NCI-H446 treated with DMSO at 0.1 percent for 48 hours (cell line): ENCODE measurements around the gene LEF1.

Source experiments
- DNase-seq: peaks from one replicate; lab custom pipeline; 2025; lab: John Stamatoyannopoulos, UW

The LEF1 gene

DNA sequence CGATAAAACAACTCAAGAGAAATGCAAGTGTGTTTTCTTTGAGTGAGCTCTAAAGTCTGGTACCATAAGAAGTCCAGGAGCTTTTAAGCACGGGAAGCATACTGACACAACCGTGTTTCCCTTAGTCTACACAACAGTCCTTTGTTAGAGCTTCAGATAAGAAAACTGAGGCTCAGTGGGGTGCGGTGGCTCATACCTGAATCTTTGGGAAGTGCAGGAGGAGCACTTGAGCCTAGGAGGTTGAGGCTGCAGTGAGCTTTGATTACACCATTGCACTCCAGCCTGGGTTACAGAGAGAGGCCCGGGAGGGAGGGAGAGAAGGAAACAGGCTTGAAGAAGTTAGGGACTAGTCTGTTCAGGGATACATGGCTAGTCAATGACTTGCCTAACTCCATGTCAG, 21.9 kb downstream of the LEF1 start:
- DNase-seq: no peak

- DNase-seq: no peak
Measured at GRCh38 chr4:108146336-108146735, 22.4 kb downstream of the LEF1 start.

DNA sequence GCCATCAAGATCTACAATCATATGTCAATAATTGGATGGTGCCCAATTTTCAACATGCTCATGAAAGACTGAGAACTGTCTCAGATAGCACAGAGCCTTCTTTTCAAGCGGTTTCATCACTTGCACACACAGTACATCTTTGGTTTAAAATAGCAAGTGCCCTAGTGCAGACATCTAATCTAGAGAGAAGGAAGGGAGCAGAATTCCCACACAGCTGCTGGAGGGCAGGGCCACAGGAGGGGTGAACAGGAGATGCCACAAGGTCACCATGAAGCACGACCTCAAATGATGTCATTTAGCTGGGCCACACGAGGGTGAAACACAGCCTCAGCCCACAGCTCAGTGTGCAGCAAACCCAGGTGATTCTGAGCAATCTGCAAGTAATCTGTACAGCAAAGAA, 24.3 kb downstream of the LEF1 start:
- DNase-seq: no peak

- DNase-seq: no peak
Measured at GRCh38 chr4:108143515-108143914, 25.2 kb downstream of the LEF1 start.

DNA sequence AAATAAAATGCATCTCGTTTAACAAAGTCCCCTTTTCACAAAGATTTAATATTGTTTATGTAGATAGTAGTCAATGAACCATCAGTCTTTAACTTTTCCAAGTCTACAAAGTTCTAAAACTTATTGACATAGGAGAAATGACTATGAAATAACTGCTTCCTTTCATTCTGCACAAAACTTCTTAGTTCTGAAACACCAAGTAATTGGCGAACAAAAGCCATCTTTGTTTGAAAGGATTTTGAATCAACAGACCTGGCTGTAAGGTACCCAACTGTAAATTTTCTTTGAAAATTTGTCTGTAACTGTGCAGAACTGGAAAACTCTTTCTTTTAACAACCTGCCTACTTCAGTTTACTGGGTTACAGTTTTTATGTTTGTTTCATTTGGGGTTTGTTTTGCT, 25.9 kb downstream of the LEF1 start:
- no peak for DNase-seq

DNA sequence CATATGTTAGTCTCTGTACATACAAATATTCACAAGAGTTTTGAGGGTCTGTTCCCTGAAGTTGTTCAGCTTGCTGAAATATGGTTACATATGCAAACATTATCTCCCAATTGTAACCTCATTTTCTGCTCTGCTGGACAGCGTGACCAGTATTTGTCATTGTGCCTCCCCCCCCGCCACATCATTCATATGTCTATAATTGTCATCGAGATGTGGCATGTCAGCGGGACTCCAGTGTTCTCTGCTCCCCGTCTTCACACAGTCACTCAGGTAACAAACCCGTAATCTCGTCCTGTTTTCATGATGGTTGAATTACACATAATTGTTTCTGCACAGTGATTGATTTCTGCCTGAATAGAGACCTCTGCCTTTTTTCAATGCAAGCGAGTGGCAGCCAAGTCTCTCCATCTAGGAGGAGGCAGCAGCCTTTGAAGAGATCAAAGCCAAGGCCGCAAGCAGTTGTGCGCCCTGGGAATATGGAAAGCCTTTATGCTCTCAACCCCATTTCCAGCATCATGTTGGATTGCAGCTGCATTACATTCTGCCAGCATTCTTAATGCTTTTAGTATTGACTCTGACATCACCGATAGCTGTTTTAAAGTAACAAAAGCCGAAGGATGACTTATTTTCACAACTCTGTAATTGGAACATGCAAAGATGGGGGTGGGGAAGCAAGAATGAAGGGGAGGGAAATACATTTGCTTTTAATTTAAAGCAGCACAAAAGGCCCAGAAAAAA, 27.4 kb downstream of the LEF1 start:
- DNase-seq: no peak

GRCh38 chr4:108140328-108140727, 28.4 kb downstream of the LEF1 start:
- DNase-seq: no peak

GRCh38 chr4:108139089-108139488, 29.6 kb downstream of the LEF1 start:
- no peak for DNase-seq

- DNase-seq: no peak
Measured at GRCh38 chr4:108135549-108136209, 33.1 kb downstream of the LEF1 start.

GRCh38 chr4:108130955-108131354, 37.8 kb downstream of the LEF1 start:
- DNase-seq: no peak

DNA sequence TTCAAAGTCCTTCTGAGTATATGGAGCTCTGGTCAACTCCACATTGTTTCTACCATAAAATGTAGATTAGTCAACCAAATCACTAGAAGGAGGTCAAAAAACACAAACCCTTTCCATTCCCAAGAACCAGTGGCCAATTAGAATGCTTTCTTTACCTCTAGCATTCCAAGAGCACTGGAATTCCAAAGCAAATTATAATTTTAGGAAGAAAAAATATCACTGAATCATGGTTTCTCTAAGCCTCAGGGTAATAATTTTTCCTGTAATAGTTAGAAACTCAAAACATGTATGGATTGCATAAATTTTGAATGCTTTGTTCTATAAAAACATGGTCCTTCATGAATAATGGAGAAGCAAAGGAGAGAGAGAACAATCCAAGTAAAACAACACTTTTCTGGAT, 39.5 kb downstream of the LEF1 start:
- no peak for DNase-seq

DNA sequence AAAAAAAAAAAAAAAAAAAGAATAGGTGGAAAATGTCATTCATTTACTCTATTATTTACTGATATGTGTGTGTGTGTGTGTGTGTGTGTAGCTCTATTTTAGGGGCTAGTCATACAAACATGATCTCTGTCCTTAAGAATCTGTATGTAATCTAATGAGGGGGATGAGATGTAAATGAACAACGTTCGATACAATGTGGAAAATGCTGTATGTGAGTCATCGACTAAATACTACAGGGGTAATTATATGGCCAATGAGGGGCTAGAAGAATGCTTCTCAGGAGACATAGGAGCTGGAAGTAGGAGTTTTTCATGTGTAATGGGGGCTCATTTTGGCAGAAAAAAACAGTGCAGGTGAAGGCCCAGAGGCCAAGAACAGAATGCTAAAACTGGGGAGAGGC, 41.9 kb downstream of the LEF1 start:
- DNase-seq: no peak

DNA sequence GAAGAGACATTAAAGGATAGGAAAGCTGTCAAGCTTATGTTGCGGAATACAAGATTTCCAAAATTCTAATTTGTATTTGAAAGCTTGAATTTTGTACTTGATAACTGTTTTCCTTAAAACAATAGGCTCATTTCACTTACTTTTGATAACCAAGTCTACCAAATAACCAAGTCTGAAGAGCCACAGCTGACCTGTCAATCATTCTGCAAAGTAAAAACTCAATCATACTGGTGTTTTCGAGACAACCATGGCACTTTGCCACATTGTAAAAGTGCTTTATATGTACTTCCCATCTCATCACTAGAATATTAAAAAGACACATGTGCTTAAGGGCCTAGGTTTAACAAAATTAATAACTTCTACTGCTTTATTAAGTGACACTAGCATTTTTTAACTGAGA, 47.9 kb downstream of the LEF1 start:
- DNase-seq: no peak

GRCh38 chr4:108119199-108119800, 49.4 kb downstream of the LEF1 start:
- DNase-seq: no peak

- no peak for DNase-seq
Measured at GRCh38 chr4:108118505-108118904, 50.2 kb downstream of the LEF1 start.

GRCh38 chr4:108117418-108118182, 51.1 kb downstream of the LEF1 start:
- no peak for DNase-seq

DNA sequence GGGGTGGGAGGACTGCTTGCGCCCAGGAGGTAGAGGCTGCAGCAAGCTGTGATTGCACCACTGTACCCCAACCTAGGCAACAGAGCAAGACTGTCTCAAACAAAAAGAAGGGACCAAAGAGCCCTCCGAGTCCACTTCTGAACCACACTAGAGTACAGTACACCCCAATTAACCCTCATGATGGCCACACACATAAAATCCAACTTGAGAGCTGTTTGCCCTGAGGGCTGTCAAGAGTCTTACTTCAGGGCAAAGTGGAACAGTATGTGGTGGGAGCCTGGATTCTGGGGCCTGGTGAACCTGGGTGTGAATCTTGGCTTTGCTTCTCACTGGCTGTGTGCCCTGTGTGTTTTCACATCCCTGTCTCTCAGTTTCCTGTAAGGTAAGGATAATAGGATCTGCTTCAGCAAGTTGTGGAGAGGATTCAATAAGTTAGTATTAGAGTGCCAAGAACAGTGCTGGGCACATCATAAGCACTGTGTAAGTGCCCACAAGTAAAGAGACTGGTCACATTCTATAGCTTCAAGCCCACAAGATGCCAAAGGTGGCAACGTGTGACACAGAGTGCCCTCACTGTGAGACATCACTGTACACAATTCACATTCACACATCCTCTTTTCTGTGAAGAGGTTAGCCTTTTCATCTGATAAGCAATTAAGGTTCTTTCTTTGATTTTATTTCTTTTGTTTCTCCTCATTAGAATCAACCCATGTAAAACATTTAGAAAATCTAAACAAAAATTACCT, 52.1 kb downstream of the LEF1 start:
- DNase-seq: no peak

DNA sequence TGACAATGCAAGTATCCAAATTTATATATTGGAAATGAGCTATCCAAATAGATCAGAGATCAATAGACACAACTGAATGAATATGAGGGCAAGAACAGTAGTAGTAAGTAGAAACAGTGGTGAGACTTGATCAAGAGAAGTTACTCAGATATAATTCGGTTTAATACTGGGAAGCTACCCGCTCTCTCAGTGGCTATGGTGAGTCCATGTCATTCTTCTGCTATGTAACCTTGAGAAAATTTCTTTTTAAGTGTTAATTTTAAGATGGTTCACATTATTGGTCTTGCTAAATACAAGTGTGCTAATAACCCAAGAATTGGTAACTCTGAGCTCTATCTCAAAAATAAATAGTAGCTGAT, 53.6 kb downstream of the LEF1 start:
- no peak for DNase-seq

DNA sequence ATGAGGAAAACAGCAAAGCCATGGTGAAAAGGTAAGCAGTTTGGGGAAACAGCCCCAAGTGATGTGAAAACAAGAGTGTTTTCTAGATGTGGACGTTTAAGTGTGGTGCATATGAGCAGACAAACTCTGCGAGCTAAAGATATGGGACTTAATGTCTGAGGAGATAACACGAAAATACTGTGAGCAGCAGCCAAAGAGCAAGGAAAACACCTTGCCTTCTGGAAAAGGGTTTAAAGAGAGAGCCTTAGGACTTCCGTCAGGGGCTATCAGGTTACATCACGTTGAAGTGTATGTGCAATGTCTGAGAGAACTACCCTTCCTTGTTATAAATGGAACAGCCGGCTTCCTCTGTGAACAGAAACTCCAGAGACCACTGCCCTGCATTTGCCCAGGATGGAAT, 54.2 kb downstream of the LEF1 start:
- DNase-seq: no peak

DNA sequence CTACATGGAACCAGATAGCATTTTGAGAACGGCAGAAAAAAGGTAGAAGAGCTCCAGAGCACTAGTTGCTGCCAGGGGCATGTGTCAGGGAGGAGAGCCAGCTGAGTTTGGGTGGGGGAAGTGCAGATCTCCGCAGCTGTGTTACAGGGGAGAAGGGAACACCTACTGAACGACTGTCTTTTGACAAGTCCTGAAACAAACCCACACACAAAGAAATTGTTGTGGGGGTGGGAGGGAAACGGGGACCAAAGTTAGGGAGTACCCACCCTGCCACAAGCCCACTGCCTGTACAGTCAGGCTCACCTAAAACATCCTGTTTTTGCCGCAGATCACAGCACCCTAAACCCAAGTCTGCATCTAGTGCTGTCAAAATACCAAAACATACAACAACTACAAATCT, 55.5 kb downstream of the LEF1 start:
- DNase-seq: no peak

- DNase-seq: no peak
Measured at GRCh38 chr4:108111781-108112180, 57.0 kb downstream of the LEF1 start.

- DNase-seq: no peak
Measured at GRCh38 chr4:108110450-108110849, 58.3 kb downstream of the LEF1 start.
